HG03066 (cell line): ENCODE data around the gene CNBD2.
A peak's percentile ranks its signal among the peaks of the same experiment; 100 is the strongest.
"Not testable (repeated sequence)": the region's sequence is repeated elsewhere in the genome, so short reads cannot be mapped to it uniquely, and the experiment has no call there.

ENCODE experiments used
- ATAC-seq: cut with Tn5 transposase; IDR thresholded peaks from one replicate; pipeline ENCODE4 v1.9.1; 2021; ENCODE audit warnings: low read depth; ENCODE audit not compliant: unreplicated experiment

CNBD2 gene

GRCh38 chr20:35967979-35968640, at the start of gene CNBD2:
Gene CNBD2 (plus strand): TSS chr20:35968590. CDS start chr20:35968763, 173 bp downstream.
- ATAC-seq: no peak

GRCh38 chr20:35920523-35920922, 47.9 kb upstream of the CNBD2 start:
- ATAC-seq: no peak

- no peak for ATAC-seq
These were observed 39.1 kb upstream of the CNBD2 start for GRCh38 chr20:35929301-35929700.

- no peak for ATAC-seq
These were observed 34.3 kb upstream of the CNBD2 start for GRCh38 chr20:35934050-35934449.

GRCh38 chr20:35939264-35939663, 29.1 kb upstream of the CNBD2 start:
- no peak for ATAC-seq

GRCh38 chr20:35941620-35942019, 26.8 kb upstream of the CNBD2 start:
- ATAC-seq: no peak

GRCh38 chr20:35942243-35942642, 26.1 kb upstream of the CNBD2 start:
- ATAC-seq: no peak

GRCh38 chr20:35947489-35947888, 20.9 kb upstream of the CNBD2 start:
- no peak for ATAC-seq

- ATAC-seq: no peak
These were observed 20.5 kb upstream of the CNBD2 start for GRCh38 chr20:35947907-35948306.

- ATAC-seq: no peak
These were observed 18.3 kb upstream of the CNBD2 start for GRCh38 chr20:35950093-35950492.

GRCh38 chr20:35952080-35952479, 16.3 kb upstream of the CNBD2 start:
- ATAC-seq: not testable (repeated sequence)

- no peak for ATAC-seq
These were observed 15.7 kb upstream of the CNBD2 start for GRCh38 chr20:35952480-35953386.

- ATAC-seq: peak; percentile 25
These were observed 14.8 kb upstream of the CNBD2 start for GRCh38 chr20:35953387-35954199.

- peak; percentile 87 for ATAC-seq
These were observed 14.0 kb upstream of the CNBD2 start, which contains the start of gene SCAND1 for GRCh38 chr20:35954200-35954906. Gene SCAND1 (minus strand): TSS chr20:35954502. CDS start chr20:35954284, 218 bp downstream.

- no peak for ATAC-seq
These were observed 13.5 kb upstream of the CNBD2 start for GRCh38 chr20:35954907-35955251.

- ATAC-seq: no peak
These were observed 11.8 kb upstream of the CNBD2 start for GRCh38 chr20:35956616-35957015.

GRCh38 chr20:35959291-35959690, 9.1 kb upstream of the CNBD2 start:
- ATAC-seq: not testable (repeated sequence)

GRCh38 chr20:35963878-35964277, 4.5 kb upstream of the CNBD2 start:
- ATAC-seq: no peak

GRCh38 chr20:35968930-35969329, 540 bp downstream of the CNBD2 start:
- ATAC-seq: no peak

- no peak for ATAC-seq
These were observed 3.6 kb downstream of the CNBD2 start for GRCh38 chr20:35971981-35972380.
